Mucosa of stomach (tissue), 1 donor: ENCODE data around the gene KCNQ1.

Source experiments
- H3K27me3 ChIP-seq: one replicate; pipeline ENCODE4 v1.7.0; 2013; ENCODE audit warnings: mild to moderate bottlenecking, low read length; ENCODE audit not compliant: control insufficient read depth, insufficient read depth
- H3K36me3 ChIP-seq: one replicate; pipeline ENCODE4 v1.7.0; 2013; ENCODE audit warnings: low read length; ENCODE audit not compliant: control insufficient read depth, insufficient read depth
- H3K4me1 ChIP-seq: one replicate; pipeline ENCODE4 v1.7.0; 2013; ENCODE audit warnings: mild to moderate bottlenecking, low read length; ENCODE audit not compliant: control insufficient read depth, insufficient read depth
- H3K4me3 ChIP-seq: one replicate; pipeline ENCODE4 v1.7.0; 2013; ENCODE audit warnings: low read length
- H3K9ac ChIP-seq: one replicate; pipeline ENCODE4 v1.7.0; 2013; ENCODE audit warnings: mild to moderate bottlenecking, low read length, moderate library complexity
- H3K9me3 ChIP-seq: one replicate; pipeline ENCODE4 v1.7.0; 2013; ENCODE audit warnings: mild to moderate bottlenecking, low read length, moderate library complexity; ENCODE audit not compliant: control insufficient read depth
- donor health status: Pancreatic carcinoma.

Gene KCNQ1

GRCh38 chr11:2433106-2433925 lies 11.5 kb upstream of the KCNQ1 start:
- H3K9ac ChIP-seq: no peak overlapping the region
- H3K4me1 ChIP-seq: no peaks in the 10 kb centered on the region
- H3K36me3 ChIP-seq: no peaks in the 10 kb centered on the region
- H3K4me3 ChIP-seq: no peak overlapping the region
- H3K27me3 ChIP-seq: peaks cover 8% of the 10 kb centered on the region
- H3K9me3 ChIP-seq: no peaks in the 10 kb centered on the region

- Histone ChIP-seq H3K36me3 (no peaks in the 10 kb centered on the region), H3K9me3 (no peaks in the 10 kb centered on the region), H3K4me3 (no peak overlapping the region), H3K4me1 (no peaks in the 10 kb centered on the region), H3K27me3 (peaks cover 8% of the 10 kb centered on the region), H3K9ac (no peak overlapping the region)
These were observed 10.8 kb upstream of the KCNQ1 start for GRCh38 chr11:2434008-2434407.

- H3K4me3 ChIP-seq: no peak overlapping the region
- H3K9ac ChIP-seq: no peak overlapping the region
- no peaks in the 10 kb centered on the region for H3K9me3 ChIP-seq
- H3K36me3 ChIP-seq: no peaks in the 10 kb centered on the region
- peaks cover 8% of the 10 kb centered on the region for H3K27me3 ChIP-seq
- no peaks in the 10 kb centered on the region for H3K4me1 ChIP-seq
These were observed 10.1 kb upstream of the KCNQ1 start for GRCh38 chr11:2434506-2435255.

- Histone ChIP-seq H3K4me1 (no peaks in the 10 kb centered on the region), H3K9ac (no peak overlapping the region), H3K27me3 (peaks cover 8% of the 10 kb centered on the region)
These were observed 9.4 kb upstream of the KCNQ1 start for GRCh38 chr11:2435288-2436012.

GRCh38 chr11:2436013-2436520 lies 8.7 kb upstream of the KCNQ1 start:
- Histone ChIP-seq H3K4me3 (no peak overlapping the region), H3K36me3 (no peaks in the 10 kb centered on the region), H3K4me1 (peaks cover 3% of the 10 kb centered on the region), H3K27me3 (peaks cover 8% of the 10 kb centered on the region), H3K9me3 (no peaks in the 10 kb centered on the region), H3K9ac (no peak overlapping the region)

More at GRCh38 chr11:2435288-2436012, 9.4 kb upstream of the KCNQ1 start:
- Histone ChIP-seq H3K4me3 (no peak overlapping the region), H3K9me3 (no peaks in the 10 kb centered on the region), H3K36me3 (no peaks in the 10 kb centered on the region)

- Histone ChIP-seq H3K9ac (no peak overlapping the region), H3K36me3 (no peaks in the 10 kb centered on the region), H3K4me1 (peaks cover 7% of the 10 kb centered on the region), H3K4me3 (no peak overlapping the region), H3K9me3 (no peaks in the 10 kb centered on the region), H3K27me3 (peaks cover 8% of the 10 kb centered on the region)
These were observed 8.2 kb upstream of the KCNQ1 start for GRCh38 chr11:2436521-2437031.

GRCh38 chr11:2437516-2437915 lies 7.3 kb upstream of the KCNQ1 start:
- Histone ChIP-seq H3K27me3 (peaks cover 8% of the 10 kb centered on the region), H3K9ac (no peak overlapping the region), H3K4me3 (no peak overlapping the region), H3K4me1 (peaks cover 7% of the 10 kb centered on the region), H3K9me3 (no peaks in the 10 kb centered on the region), H3K36me3 (no peaks in the 10 kb centered on the region)

- H3K9ac ChIP-seq: no peak overlapping the region
- peaks cover 7% of the 10 kb centered on the region for H3K4me1 ChIP-seq
- H3K9me3 ChIP-seq: no peaks in the 10 kb centered on the region
- peaks cover 13% of the 10 kb centered on the region for H3K27me3 ChIP-seq
- H3K36me3 ChIP-seq: no peaks in the 10 kb centered on the region
- H3K4me3 ChIP-seq: no peak overlapping the region
These were observed 5.0 kb upstream of the KCNQ1 start for GRCh38 chr11:2439820-2440219.

GRCh38 chr11:2440646-2441045 lies 4.2 kb upstream of the KCNQ1 start:
- no peaks in the 10 kb centered on the region for H3K36me3 ChIP-seq
- peaks cover 7% of the 10 kb centered on the region for H3K4me1 ChIP-seq
- H3K9me3 ChIP-seq: no peaks in the 10 kb centered on the region
- H3K27me3 ChIP-seq: peaks cover 17% of the 10 kb centered on the region
- no peak overlapping the region for H3K4me3 ChIP-seq
- H3K9ac ChIP-seq: no peak overlapping the region

GRCh38 chr11:2441171-2441570 lies 3.6 kb upstream of the KCNQ1 start:
- Histone ChIP-seq H3K4me3 (no peak overlapping the region), H3K9ac (no peak overlapping the region), H3K4me1 (peaks cover 7% of the 10 kb centered on the region), H3K27me3 (peaks cover 22% of the 10 kb centered on the region), H3K36me3 (no peaks in the 10 kb centered on the region), H3K9me3 (no peaks in the 10 kb centered on the region)

GRCh38 chr11:2442589-2442988 lies 2.2 kb upstream of the KCNQ1 start:
- H3K27me3 ChIP-seq: peaks cover 18% of the 10 kb centered on the region
- no peak overlapping the region for H3K4me3 ChIP-seq
- peaks cover 7% of the 10 kb centered on the region for H3K4me1 ChIP-seq
- no peak overlapping the region for H3K9ac ChIP-seq
- no peaks in the 10 kb centered on the region for H3K36me3 ChIP-seq
- no peaks in the 10 kb centered on the region for H3K9me3 ChIP-seq
